IMR-90 (cell line): ENCODE measurements around the gene PPL. TPM values are rescaled to one million over a fixed set of nuclear protein-coding genes. Genes with fewer than 3 reads are reported as not detected.

Experiments
- ATAC-seq: fragments of 200-7000 bp; cut with Tn5 transposase; 2 replicates; pipeline ENCODE4 v1.9.1; 2020; ENCODE audit warnings: low read depth, mild to moderate bottlenecking, moderate library complexity
- BruUV-seq: library from RNA; stranded (reverse); fragments of 400-500 nt; replicated peaks from 2 replicates; lab custom pipeline; 2021; lab: Mats Ljungman, UMichigan
- CTCF ChIA-PET: fragments of 300-600 bp; formaldehyde crosslinking; extraction: SDS; loops from one replicate; lab custom pipeline; 2021; ENCODE audit warnings: antibody characterized with exemption; lab: Yijun Ruan, JAX
- POLR2A ChIA-PET: fragments of 300-600 bp; sonication (Branson Sonifier 250); formaldehyde crosslinking; loops from one replicate; lab custom pipeline; 2022; ENCODE audit warnings: antibody characterized with exemption; ENCODE audit not compliant: unreplicated experiment; lab: Charles Lee
- DNase-seq: peaks from one replicate; pipeline ENCODE4 v3.0.0; 2013
- H2AFZ ChIP-seq: replicated peaks from 2 replicates; pipeline ENCODE3; 2013; ENCODE audit warnings: low read length, mild to moderate bottlenecking; ENCODE audit not compliant: poor library complexity
- H2AK5ac ChIP-seq: 2 replicates; pipeline ENCODE4 v1.6.1; 2013; ENCODE audit warnings: low read depth, low read length, inconsistent platforms
- H2AK9ac ChIP-seq: replicated peaks from 2 replicates; pipeline ENCODE3; 2013; ENCODE audit warnings: mild to moderate bottlenecking, low read depth, low read length, moderate library complexity; ENCODE audit not compliant: poor library complexity
- H2BK120ac ChIP-seq: 2 replicates; pipeline ENCODE4 v1.6.1; 2013; ENCODE audit warnings: low read depth, low read length, inconsistent platforms
- H2BK15ac ChIP-seq: 3 replicates; pipeline ENCODE4 v1.6.1; 2013; ENCODE audit warnings: low read depth, low read length, inconsistent platforms
- H2BK20ac ChIP-seq: 2 replicates; pipeline ENCODE4 v1.6.1; 2013; ENCODE audit warnings: low read depth, mild to moderate bottlenecking, inconsistent platforms, low read length, moderate library complexity
- H2BK5ac ChIP-seq: 2 replicates; pipeline ENCODE4 v1.6.1; 2013; ENCODE audit warnings: mild to moderate bottlenecking, low read depth, low read length, inconsistent platforms; ENCODE audit not compliant: poor library complexity, severe bottlenecking
- H3K14ac ChIP-seq: replicated peaks from 2 replicates; pipeline ENCODE4 v1.6.1; 2013; ENCODE audit warnings: low read depth, low read length, inconsistent platforms
- H3K18ac ChIP-seq: 2 replicates; pipeline ENCODE4 v1.6.1; 2013; ENCODE audit warnings: low read depth, low read length, control low read depth
- H3K23ac ChIP-seq: 2 replicates; pipeline ENCODE4 v1.6.1; 2013; ENCODE audit warnings: low read depth, low read length, inconsistent platforms
- H3K27ac ChIP-seq: 2 replicates; pipeline ENCODE4 v1.5.1; 2013; ENCODE audit warnings: mild to moderate bottlenecking, control low read depth, low read length; ENCODE audit not compliant: insufficient read depth
- H3K27me3 ChIP-seq: 2 replicates; pipeline ENCODE4 v1.6.1; 2013; ENCODE audit warnings: low read length; ENCODE audit not compliant: control insufficient read depth, insufficient read depth
- H3K36me3 ChIP-seq: 2 replicates; pipeline ENCODE4 v1.6.1; 2013; ENCODE audit warnings: low read length, mixed read lengths; ENCODE audit not compliant: control insufficient read depth, insufficient read depth
- H3K4ac ChIP-seq: 2 replicates; pipeline ENCODE4 v1.6.1; 2013; ENCODE audit warnings: low read depth, low read length, inconsistent platforms
- H3K4me1 ChIP-seq: 2 replicates; pipeline ENCODE4 v1.6.1; 2013; ENCODE audit warnings: low read length, mixed read lengths; ENCODE audit not compliant: control insufficient read depth, insufficient read depth
- H3K4me2 ChIP-seq: 2 replicates; pipeline ENCODE4 v1.6.1; 2013; ENCODE audit warnings: low read depth, mild to moderate bottlenecking, control low read depth, low read length, moderate library complexity
- H3K4me3 ChIP-seq: 2 replicates; pipeline ENCODE4 v1.5.1; 2013; ENCODE audit warnings: low read depth, mild to moderate bottlenecking, control low read depth, low read length, moderate library complexity; ENCODE audit not compliant: insufficient read depth
- H3K56ac ChIP-seq: 2 replicates; pipeline ENCODE4 v1.6.1; 2013; ENCODE audit warnings: low read length, inconsistent platforms; ENCODE audit not compliant: insufficient read depth; ENCODE audit errors: extremely low read depth
- H3K79me1 ChIP-seq, 2 experiments: 2 replicates each; pipeline ENCODE4 v1.6.1; 2013; ENCODE audit warnings: low read length in 2 of 2, inconsistent platforms in 1 of 2, low read depth in 1 of 2
- H3K9ac ChIP-seq: 2 replicates; pipeline ENCODE4 v1.6.1; 2013; ENCODE audit warnings: low read depth, low read length, control low read depth
- H3K9me1 ChIP-seq: 2 replicates; pipeline ENCODE4 v1.6.1; 2013; ENCODE audit warnings: low read length, inconsistent platforms; ENCODE audit not compliant: insufficient read depth
- H3K9me3 ChIP-seq: 2 replicates; pipeline ENCODE4 v1.6.1; 2013; ENCODE audit warnings: low read length; ENCODE audit not compliant: control insufficient read depth, insufficient read depth
- H4K20me1 ChIP-seq: 2 replicates; pipeline ENCODE4 v1.6.1; 2013; ENCODE audit warnings: low read length, inconsistent platforms; ENCODE audit not compliant: insufficient read depth
- H4K5ac ChIP-seq: 2 replicates; pipeline ENCODE4 v1.6.1; 2013; ENCODE audit warnings: mild to moderate bottlenecking, low read depth, low read length, control low read depth
- H4K8ac ChIP-seq, 2 experiments: 2 replicates each; pipeline ENCODE4 v1.6.1; 2013; ENCODE audit warnings: low read depth in 2 of 2, low read length in 2 of 2, control low read depth in 1 of 2, inconsistent platforms in 1 of 2
- H4K91ac ChIP-seq: 2 replicates; pipeline ENCODE4 v1.6.1; 2013; ENCODE audit warnings: low read depth, low read length, inconsistent platforms; ENCODE audit not compliant: insufficient read depth
- BHLHE40 ChIP-seq: fragments of 150-350 bp; IDR thresholded peaks from 2 replicates; pipeline ENCODE4 v1.6.1; 2016; ENCODE audit warnings: mild to moderate bottlenecking, low read depth, low read length
- CEBPB ChIP-seq: IDR thresholded peaks from 2 replicates; pipeline ENCODE4 v1.6.1; 2012; ENCODE audit warnings: low read depth, low read length, improper control_type of control experiment
- MAFK ChIP-seq: IDR thresholded peaks from 2 replicates; pipeline ENCODE4 v1.6.1; 2012; ENCODE audit warnings: low read depth, low read length, improper control_type of control experiment
- NFE2L2 ChIP-seq: fragments of 150-350 bp; IDR thresholded peaks from 2 replicates; pipeline ENCODE4 v1.6.1; 2016; ENCODE audit warnings: low read depth, mild to moderate bottlenecking, low read length
- RAD21 ChIP-seq: IDR thresholded peaks from 2 replicates; pipeline ENCODE4 v1.6.1; 2012; ENCODE audit warnings: low read length, improper control_type of control experiment
- RFX5 ChIP-seq: IDR thresholded peaks from 2 replicates; pipeline ENCODE4 v1.8.0; 2012; ENCODE audit warnings: low read depth, mild to moderate bottlenecking, low read length, moderate library complexity
- WGBS, 2 experiments: methylation state at CpG; one replicate each; pipeline versions ENCODE4 v1.1.5 to v1.1.7; 2013; ENCODE audit warnings: missing lambda C conversion rate in 2 of 2; ENCODE audit not compliant: insufficient read length in 1 of 2; ENCODE audit errors: extremely low coverage in 2 of 2; 5-methylcytosine and 5-hydroxymethylcytosine counted together
- dilution Hi-C: fragments of 300-500 bp; cut with HindIII; formaldehyde crosslinking; loops from one replicate; pipeline ENCODE4 v1.14.3; 2018; ENCODE audit warnings: low sequenced_read_pairs; ENCODE audit not compliant: unreplicated experiment
- in situ Hi-C: fragments of 300-500 bp; cut with MboI; formaldehyde crosslinking; loops from 3 replicates; pipeline ENCODE4 v1.14.3; 2019; ENCODE audit warnings: low sequenced_read_pairs, inconsistent platforms, mixed read lengths
- intact Hi-C: fragments of 100-400 bp; cut with micrococcal nuclease; formaldehyde crosslinking; loops from 2 replicates; pipeline ENCODE4 v1.10.0; 2022
- polyA plus RNA-seq, 3 experiments: library from polyadenylated mRNA; depleted of rRNA; stranded (reverse); fragments of >200 nt; gene quantifications; 2 replicates each; pipeline ENCODE4 v1.2.3, GENCODE V29; 2012; ENCODE audit warnings: low replicate concordance in 1 of 3
- total RNA-seq: library from RNA; depleted of rRNA; stranded (reverse); fragments of >200 nt; gene quantifications from 2 replicates; pipeline ENCODE4 v1.2.3, GENCODE V29; 2012

PPL gene
- total and polyA plus RNA-seq, 2 of the 4 experiments (the other 2 are of a cell fraction): 0.34 to 0.36 TPM

- Histone ChIP-seq H4K5ac (no peak overlapping the region), H3K27me3 (peaks cover 21% of the 10 kb centered on the region), H2AK5ac (no peak overlapping the region), H4K8ac (no peak overlapping the region), H2AK9ac (no peak overlapping the region), H3K4me1 (peaks cover 10% of the 10 kb centered on the region), H3K27ac (no peak overlapping the region), H2BK5ac (no peak overlapping the region), H3K4me3 (no peak overlapping the region), H3K9ac (no peak overlapping the region), H3K4ac (no peak overlapping the region), H3K9me3 (no peaks in the 10 kb centered on the region; the same call in 1 of the 2 replicates), H3K14ac (no peak overlapping the region), H2BK20ac (no peak overlapping the region), H3K4me2 (no peak overlapping the region), H2BK15ac (no peak overlapping the region), H3K56ac (no peak overlapping the region), H3K9me1 (no peaks in the 10 kb centered on the region), H3K36me3 (no peaks in the 10 kb centered on the region), H4K20me1 (no peaks in the 10 kb centered on the region), H3K23ac (no peak overlapping the region), H4K91ac (no peak overlapping the region), H3K79me1 (no peaks in the 10 kb centered on the region), H3K18ac (no peak overlapping the region), H2BK120ac (no peak overlapping the region), H2AFZ (peak overlapping the region; percentile 48)
- intact Hi-C loops (no loop called here), dilution Hi-C loops (no loop called here), in situ Hi-C loops (no loop called here)
- ATAC-seq: peak; percentile 42
- ChIA-PET CTCF (no interaction called here), POLR2A (no interaction called here)
- WGBS, 2 experiments: 49% methylated on average over 4 of the region's 5 CpGs; no CpG with 5 or more reads in 1 of the 2 experiments
- DNase-seq: peak; percentile 49
- BruUV-seq: no TSS peak
- TF ChIP-seq NFE2L2: no peak
- no peak for TF ChIP-seq BHLHE40
- TF ChIP-seq RFX5: no peak
- TF ChIP-seq RAD21: no peak
- no peak for TF ChIP-seq MAFK
- 0 out of 2 replicates have a peak, but pooled peaks have one; percentile 40 for TF ChIP-seq CEBPB
Measured at GRCh38 chr16:4920826-4921225, 16.1 kb downstream of the PPL start.
